ENCODE measurements around the gene ANKIB1. TPM values are rescaled to one million over a fixed set of nuclear protein-coding genes. Genes with fewer than 3 reads are reported as not detected.

ANKIB1 gene
- total RNA-seq, 2 experiments from 2014 or later: 60.0 to 66.9 TPM

DNA sequence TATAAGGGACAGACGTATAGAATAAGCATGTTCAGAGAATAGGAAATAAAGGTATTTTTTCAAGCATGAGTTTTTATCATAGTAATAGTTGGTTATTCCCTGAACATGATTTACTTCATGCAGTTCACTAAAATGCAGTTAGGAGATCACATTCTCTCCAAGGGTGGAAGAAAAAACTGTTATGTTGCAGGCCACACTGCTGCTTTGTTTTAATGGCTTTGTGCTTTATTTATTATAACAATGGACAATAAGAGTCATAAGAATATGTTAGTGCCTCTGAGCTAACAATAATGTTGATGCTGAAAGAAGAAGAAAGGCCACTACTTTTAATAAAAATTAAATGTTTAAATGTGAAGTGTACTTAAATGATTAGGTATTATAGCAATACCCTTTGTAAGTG, 123.0 kb downstream of the ANKIB1 start:
- intact Hi-C loops (cut with DNase I, micrococcal nuclease): no loop called here
- ChIA-PET POLR2A (no interaction called here), CTCF (no interaction called here)
- DNase-seq (no peak), ATAC-seq (ENCODE audit: poor library complexity) (no peak)
- no peak overlapping the region for H3K4me3 Mint-ChIP-seq
- peaks cover 66% of the 10 kb centered on the region for H3K36me3 Mint-ChIP-seq (ENCODE audit: low read depth)
- no peaks in the 10 kb centered on the region for H3K9me3 Mint-ChIP-seq
- H3K27ac Mint-ChIP-seq: no peak overlapping the region
- no peaks in the 10 kb centered on the region for H3K4me1 Mint-ChIP-seq (ENCODE audit: low read depth)
- no peaks in the 10 kb centered on the region for H3K27me3 Mint-ChIP-seq
- Histone ChIP-seq H3K4me1 (ENCODE audit: insufficient read depth, low read length) (no peaks in the 10 kb centered on the region), H3K27ac (ENCODE audit: low read depth in 1 of 2, low read length in 2 of 2) (no peak overlapping the region), H3K4me3 (ENCODE audit: low read length) (no peak overlapping the region), H3K9me3 (ENCODE audit: control insufficient read depth in 1 of 2, insufficient read depth in 1 of 2, low read length in 2 of 2) (no peaks in the 10 kb centered on the region), H3K36me3 (ENCODE audit: insufficient read depth, low read length) (peaks cover 10% of the 10 kb centered on the region), H3K27me3 (ENCODE audit: control insufficient read depth in 1 of 2, insufficient read depth in 2 of 2, low read length in 2 of 2) (no peaks in the 10 kb centered on the region)
- TF ChIP-seq, protein P1, sequence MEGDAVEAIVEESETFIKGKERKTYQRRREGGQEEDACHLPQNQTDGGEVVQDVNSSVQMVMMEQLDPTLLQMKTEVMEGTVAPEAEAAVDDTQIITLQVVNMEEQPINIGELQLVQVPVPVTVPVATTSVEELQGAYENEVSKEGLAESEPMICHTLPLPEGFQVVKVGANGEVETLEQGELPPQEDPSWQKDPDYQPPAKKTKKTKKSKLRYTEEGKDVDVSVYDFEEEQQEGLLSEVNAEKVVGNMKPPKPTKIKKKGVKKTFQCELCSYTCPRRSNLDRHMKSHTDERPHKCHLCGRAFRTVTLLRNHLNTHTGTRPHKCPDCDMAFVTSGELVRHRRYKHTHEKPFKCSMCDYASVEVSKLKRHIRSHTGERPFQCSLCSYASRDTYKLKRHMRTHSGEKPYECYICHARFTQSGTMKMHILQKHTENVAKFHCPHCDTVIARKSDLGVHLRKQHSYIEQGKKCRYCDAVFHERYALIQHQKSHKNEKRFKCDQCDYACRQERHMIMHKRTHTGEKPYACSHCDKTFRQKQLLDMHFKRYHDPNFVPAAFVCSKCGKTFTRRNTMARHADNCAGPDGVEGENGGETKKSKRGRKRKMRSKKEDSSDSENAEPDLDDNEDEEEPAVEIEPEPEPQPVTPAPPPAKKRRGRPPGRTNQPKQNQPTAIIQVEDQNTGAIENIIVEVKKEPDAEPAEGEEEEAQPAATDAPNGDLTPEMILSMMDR (IDR thresholded peaks at IDR 0.05): no peak

DNA sequence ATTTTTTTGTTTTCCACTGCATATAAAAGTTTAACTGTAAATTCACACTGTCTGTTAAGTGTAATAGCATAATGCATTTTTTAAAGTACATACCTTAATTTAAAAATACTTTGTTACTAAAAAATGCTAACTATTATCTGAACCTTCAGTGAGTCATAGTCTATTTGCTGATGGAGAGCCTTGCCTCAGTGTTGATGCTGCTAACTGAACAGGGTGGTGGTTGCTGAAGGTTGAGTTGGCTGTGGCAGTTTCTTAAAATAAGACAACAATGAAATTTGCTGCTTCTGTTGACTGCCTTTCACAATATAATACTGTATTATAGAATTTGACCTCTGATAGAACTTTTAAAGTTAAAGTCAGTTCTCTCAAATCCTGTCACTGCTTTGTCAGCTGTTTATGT, 129.2 kb downstream of the ANKIB1 start:
- Mint-ChIP-seq H3K4me3 (no peak overlapping the region), H3K4me1 (ENCODE audit: low read depth) (no peaks in the 10 kb centered on the region), H3K27me3 (no peaks in the 10 kb centered on the region), H3K27ac (no peak overlapping the region), H3K9me3 (no peaks in the 10 kb centered on the region), H3K36me3 (ENCODE audit: low read depth) (peaks cover 56% of the 10 kb centered on the region)
- TF ChIP-seq, protein P1 (IDR thresholded peaks at IDR 0.05): no peak
- CTCF ChIA-PET: interaction anchor here (1.2 kb wide), 1 partner anchor 49 kb away, joined by 4 read pairs; no protein-coding TSS in a partner anchor
- DNase-seq: no peak
- Histone ChIP-seq H3K9me3 (ENCODE audit: control insufficient read depth in 1 of 2, insufficient read depth in 1 of 2, low read length in 2 of 2) (peaks cover 0 to 4% of the 10 kb centered on the region in 2 experiments), H3K4me3 (ENCODE audit: low read length) (no peak overlapping the region), H3K4me1 (ENCODE audit: insufficient read depth, low read length) (no peaks in the 10 kb centered on the region), H3K27me3 (ENCODE audit: control insufficient read depth in 1 of 2, insufficient read depth in 2 of 2, low read length in 2 of 2) (no peaks in the 10 kb centered on the region), H3K36me3 (ENCODE audit: insufficient read depth, low read length) (peaks cover 19% of the 10 kb centered on the region), H3K27ac (ENCODE audit: low read depth in 1 of 2, low read length in 2 of 2) (no peak overlapping the region)
- intact Hi-C loops (cut with DNase I, micrococcal nuclease): no loop called here
- no peak for ATAC-seq (ENCODE audit: poor library complexity)
- POLR2A ChIA-PET: no interaction called here

DNA sequence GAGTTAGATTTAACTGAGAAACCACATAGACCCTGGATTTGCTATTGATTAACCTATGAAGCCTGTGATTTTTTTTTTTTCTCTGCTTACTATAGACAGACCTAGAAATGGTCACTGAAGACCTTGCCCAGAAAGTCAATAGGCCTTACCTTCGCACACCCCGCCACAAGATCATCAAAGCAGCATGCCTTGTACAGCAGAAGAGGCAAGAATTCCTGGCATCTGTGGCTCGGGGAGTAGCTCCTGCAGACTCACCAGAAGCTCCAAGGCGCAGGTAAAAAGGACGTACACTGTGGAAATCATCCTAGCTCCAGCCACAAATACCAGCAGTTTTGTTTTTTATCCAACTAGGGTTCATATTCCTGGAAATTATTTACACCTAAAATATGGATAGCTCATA, 145.3 kb downstream of the ANKIB1 start:
- intact Hi-C loops (cut with DNase I, micrococcal nuclease): no loop called here
- H3K9me3 ChIP-seq (ENCODE audit: control insufficient read depth in 1 of 2, insufficient read depth in 1 of 2, low read length in 2 of 2): no peaks in the 10 kb centered on the region
- no peaks in the 10 kb centered on the region for H3K27me3 ChIP-seq (ENCODE audit: control insufficient read depth in 1 of 2, insufficient read depth in 2 of 2, low read length in 2 of 2)
- TF ChIP-seq, protein P1 (IDR thresholded peaks at IDR 0.05): no peak
- Mint-ChIP-seq H3K4me3 (no peak overlapping the region), H3K36me3 (ENCODE audit: low read depth) (peaks cover 46% of the 10 kb centered on the region), H3K27me3 (no peaks in the 10 kb centered on the region), H3K4me1 (ENCODE audit: low read depth) (no peaks in the 10 kb centered on the region), H3K9me3 (no peaks in the 10 kb centered on the region), H3K27ac (no peak overlapping the region)
- no peak for DNase-seq
- H3K4me3 ChIP-seq (ENCODE audit: low read length): no peak overlapping the region
- POLR2A ChIA-PET: interaction anchor here (0.6 kb wide), 1 partner anchor 741 kb away, joined by 3 read pairs; no protein-coding TSS in a partner anchor
- ATAC-seq (ENCODE audit: poor library complexity): no peak
- no peak overlapping the region for H3K27ac ChIP-seq (ENCODE audit: low read depth in 1 of 2, low read length in 2 of 2)
- no peaks in the 10 kb centered on the region for H3K4me1 ChIP-seq (ENCODE audit: insufficient read depth, low read length)
- H3K36me3 ChIP-seq (ENCODE audit: insufficient read depth, low read length): peaks cover 8% of the 10 kb centered on the region
- CTCF ChIA-PET: no interaction called here

Measured in CD4-positive, alpha-beta T cell (primary cell).